Stimulated activated naive CD4-positive, alpha-beta T cell (primary cell): ENCODE results near the gene SYTL2.

Experiments used
- DNase-seq, 6 experiments: peaks; one replicate each; lab custom pipeline; 2025; lab: John Stamatoyannopoulos, UW

SYTL2 gene

GRCh38 chr11:85651118-85651517 lies 159.8 kb downstream of the SYTL2 start:
- DNase-seq, result no peak

GRCh38 chr11:85647604-85648299 lies 163.2 kb downstream of the SYTL2 start, which contains the start of gene TMEM126A:
TMEM126A (plus strand) TSS chr11:85647967; CDS start chr11:85650256, 2,289 bp downstream.
- DNase-seq, result peak; percentile 83 to 89 (median 86)

- DNase-seq, result no peak
These were observed 163.9 kb downstream of the SYTL2 start for GRCh38 chr11:85647078-85647477.
